Spleen (tissue), 11 donors: Measurements from ENCODE around the gene RPLP2. TPM values are rescaled to one million over a fixed set of nuclear protein-coding genes. Genes with fewer than 3 reads are reported as not detected.
A peak's percentile ranks its signal among the peaks of the same experiment; 100 is the strongest.

Source experiments
- DNase-seq: peaks from one replicate; pipeline ENCODE4 v3.0.0-alpha.2; 2020
- H3K27ac ChIP-seq, 8 donors: fragments of 200-600 bp; sonication (generic) in 7 of 8; 1 replicate in 4 of 8; 2 replicates in 4 of 8; pipeline versions ENCODE4 v1.5.0 to v1.8.0; 2016 to 2021; ENCODE audit warnings: inconsistent platforms in 4 of 8, mild to moderate bottlenecking in 4 of 8, moderate library complexity in 1 of 8
- H3K27me3 ChIP-seq, 7 donors: fragments of 200-600 bp; sonication (generic) in 6 of 7; replicated peaks in 1 of 7; 1 replicate in 4 of 7; 2 replicates in 3 of 7; pipeline versions ENCODE4 v1.5.0 to v1.8.0; 2016 to 2021; ENCODE audit warnings: inconsistent platforms in 3 of 7, mild to moderate bottlenecking in 1 of 7
- H3K36me3 ChIP-seq, 6 donors: fragments of 200-600 bp; sonication (generic) in 5 of 6; 1 replicate in 4 of 6; 2 replicates in 2 of 6; pipeline versions ENCODE4 v1.5.0 to v1.8.0; 2016 to 2021; ENCODE audit warnings: inconsistent platforms in 2 of 6
- H3K4me1 ChIP-seq, 6 donors: fragments of 200-600 bp; sonication (generic) in 5 of 6; 1 replicate in 3 of 6; 2 replicates in 3 of 6; pipeline versions ENCODE4 v1.5.0 to v1.8.0; 2016 to 2021; ENCODE audit warnings: inconsistent platforms in 3 of 6
- H3K4me3 ChIP-seq, 8 donors: fragments of 200-600 bp; sonication (generic) in 7 of 8; 1 replicate in 4 of 8; 2 replicates in 4 of 8; pipeline versions ENCODE4 v1.5.0 to v1.8.0; 2016 to 2021; ENCODE audit warnings: inconsistent platforms in 4 of 8, mild to moderate bottlenecking in 4 of 8, moderate library complexity in 2 of 8
- H3K9me3 ChIP-seq, 8 donors: fragments of 200-600 bp; sonication (generic) in 7 of 8; 1 replicate in 4 of 8; 2 replicates in 4 of 8; pipeline versions ENCODE4 v1.5.0 to v1.8.0; 2016 to 2021; ENCODE audit warnings: inconsistent platforms in 4 of 8
- CTCF ChIP-seq, 11 experiments: fragments of 200-600 bp in 7 of 11; fragments of 450-650 bp in 4 of 11; sonication (generic) in 4 of 11; IDR thresholded peaks in 8 of 11; conservative IDR thresholded peaks in 3 of 11; 1 replicate in 7 of 11; 2 replicates in 4 of 11; pipeline versions ENCODE4 v1.4.0 to v1.8.0; 2016 to 2021; ENCODE audit warnings: antibody characterized with exemption in 11 of 11, inconsistent platforms in 4 of 11, mild to moderate bottlenecking in 1 of 11
- POLR2A ChIP-seq, 3 donors: fragments of 450-650 bp; IDR thresholded peaks; one replicate each; pipeline ENCODE4 v1.5.1; 2017; ENCODE audit warnings: antibody characterized with exemption in 3 of 3, mild to moderate bottlenecking in 1 of 3
- POLR2AphosphoS5 ChIP-seq, 3 donors: sonication (generic); formaldehyde crosslinking; IDR thresholded peaks; one replicate each; pipeline ENCODE4 v1.5.1; 2017; ENCODE audit warnings: antibody characterized with exemption in 3 of 3
- WGBS, 5 donors: extraction: QIAGEN DNeasy Blood & Tissue Kit in 3 of 5; methylation state at CpG; one replicate each; pipeline versions ENCODE4 v1.1.5 to v1.1.7; 2013 to 2018; 5-methylcytosine and 5-hydroxymethylcytosine counted together
- intact Hi-C: fragments of 100-400 bp; cut with DNase I; formaldehyde crosslinking; loops from one replicate; pipeline ENCODE4 v1.15.0; 2023; ENCODE audit warnings: low total_unique reads
- polyA plus RNA-seq, 3 donors: library from polyadenylated mRNA; stranded (reverse); fragments of 200-250 nt; gene quantifications; one replicate each; pipeline ENCODE4 v1.2.1, GENCODE V29; 2013
- total RNA-seq, 7 donors: library from RNA; depleted of rRNA in 3 of 7; stranded (reverse); fragments of >200 nt in 3 of 7; fragmentation: NEBNext Ultra II Directional in 4 of 7; extraction: Animal tissue kit (Norgen Biotek cat#: 25700) in 4 of 7; gene quantifications; one replicate each; pipeline versions ENCODE4 v1.1.0 to v1.2.1, GENCODE V29; 2016 to 2021
- donor health status: healthy with polysubstance abuse.
- donor health status: DM: no; HTN: no; CAD: no; lungs with moderate emphysema.
- donor health status: DM: no; HTN: no; CAD: no.
- donor health status: Bipolar disorder and iron deficiency.
- donor health status: healthy.
- donor health status: DM: no; HTN: no; CAD: no.
- donor health status: DM: yes; HTN: yes; CAD: no.

Gene RPLP2
- total and polyA plus RNA-seq, 10 donors = 514 to 3,944 (median 2,380) TPM

- peak; percentile 98 for DNase-seq
- WGBS, 5 donors = 1% methylated on average over 47 to 96 of the region's 96 CpGs
These were observed 9.6 kb downstream of the RPLP2 start for GRCh38 chr11:819129-819931.

GRCh38 chr11:819943-820649 is 10.3 kb downstream of the RPLP2 start:
- DNase-seq = peak; percentile 99
- intact Hi-C loops = no loop called here
- Histone ChIP-seq H3K9me3 (no peaks in the 10 kb centered on the region), H3K27ac (peak overlapping the region; percentile 74 to 100 (median 98)), H3K36me3 (peaks cover 0 to 47% (median 32%) of the 10 kb centered on the region in 6 donors), H3K4me1 (peaks cover 16 to 61% (median 44%) of the 10 kb centered on the region in 6 donors), H3K4me3 (peak overlapping the region; percentile 58 to 97 (median 84)), H3K27me3 (no peaks in the 10 kb centered on the region)
- TF ChIP-seq CTCF (IDR thresholded peaks at IDR 0.05 in 8 of 11, conservative IDR thresholded peaks at IDR 0.05 in 3 of 11) (no peak), POLR2A (IDR thresholded peaks at IDR 0.05) (no peak), POLR2AphosphoS5 (IDR thresholded peaks at IDR 0.05) (peak; percentile 5 to 76 (median 46))
- WGBS, 5 donors = 2 to 5% (median 3%) methylated on average over 31 to 47 of the region's 47 CpGs

More at GRCh38 chr11:819129-819931, 9.6 kb downstream of the RPLP2 start:
- peak overlapping the region; percentile 74 to 100 (median 98) for H3K27ac ChIP-seq
- H3K36me3 ChIP-seq = peaks cover 0 to 47% (median 24%) of the 10 kb centered on the region in 6 donors
- H3K4me1 ChIP-seq = peaks cover 16 to 54% (median 43%) of the 10 kb centered on the region in 6 donors
- H3K4me3 ChIP-seq = peak overlapping the region; percentile 58 to 97 (median 84)
- H3K9me3 ChIP-seq = no peaks in the 10 kb centered on the region
- intact Hi-C loops = no loop called here
- peak; percentile 90 to 94 (median 93) for TF ChIP-seq POLR2AphosphoS5 (IDR thresholded peaks at IDR 0.05)
- TF ChIP-seq POLR2A (IDR thresholded peaks at IDR 0.05) = peak; percentile 51 to 83 (median 62)
- TF ChIP-seq CTCF (IDR thresholded peaks at IDR 0.05 in 8 of 11, conservative IDR thresholded peaks at IDR 0.05 in 3 of 11) = peak in 10 of 11 experiments; percentile 19 to 63 (median 52)
- H3K27me3 ChIP-seq = no peaks in the 10 kb centered on the region

- H3K36me3 ChIP-seq = peaks cover 0 to 48% (median 34%) of the 10 kb centered on the region in 6 donors
- intact Hi-C loops = no loop called here
- H3K4me1 ChIP-seq = peaks cover 16 to 69% (median 48%) of the 10 kb centered on the region in 6 donors
- no peaks in the 10 kb centered on the region for H3K27me3 ChIP-seq
- 45 to 67% (median 55%) methylated on average over 9 to 11 of the region's 11 CpGs for WGBS, 5 donors
- no peak for TF ChIP-seq CTCF (IDR thresholded peaks at IDR 0.05 in 8 of 11, conservative IDR thresholded peaks at IDR 0.05 in 3 of 11)
- peak; percentile 31 to 74 (median 71) for TF ChIP-seq POLR2AphosphoS5 (IDR thresholded peaks at IDR 0.05)
- TF ChIP-seq POLR2A (IDR thresholded peaks at IDR 0.05) = no peak
- no peaks in the 10 kb centered on the region for H3K9me3 ChIP-seq
- peak; percentile 88 for DNase-seq
- peak overlapping the region; percentile 35 to 100 (median 98) for H3K27ac ChIP-seq
- peak overlapping the region; percentile 58 to 97 (median 84) for H3K4me3 ChIP-seq
These were observed 11.1 kb downstream of the RPLP2 start for GRCh38 chr11:820655-821511.
